SH-SY5Y (cell line): Measurements from ENCODE around the gene RAB5IF.

ENCODE experiments used
- GATA2 ChIP-seq: IDR thresholded peaks from 2 replicates; pipeline ENCODE4 v1.6.1; 2011; ENCODE audit warnings: mild to moderate bottlenecking, low read depth, low read length
- GATA3 ChIP-seq: IDR thresholded peaks from 2 replicates; pipeline ENCODE4 v1.6.1; 2011; ENCODE audit warnings: low read depth, mild to moderate bottlenecking, low read length, moderate library complexity

- TF ChIP-seq GATA3 (no peak), GATA2 (no peak)
Observed at GRCh38 chr20:36563374-36563773, 42.2 kb upstream of the RAB5IF start.
